Calu3 (cell line): ENCODE data around the gene SCYL2. TPM values are rescaled to one million over a fixed set of nuclear protein-coding genes. Genes with fewer than 3 reads are reported as not detected.
A peak's percentile ranks its signal among the peaks of the same experiment; 100 is the strongest.

ENCODE experiments used
- BruUV-seq: library from RNA; stranded (reverse); fragments of 400-500 nt; replicated peaks from 2 replicates; lab custom pipeline; 2021; lab: Mats Ljungman, UMichigan
- CTCF ChIA-PET: fragments of 300-600 bp; sonication (Branson Sonifier 250); formaldehyde crosslinking; loops from one replicate; lab custom pipeline; 2022; ENCODE audit warnings: antibody characterized with exemption; lab: Charles Lee
- DNase-seq: peaks from one replicate; pipeline ENCODE4 v3.0.0; 2022
- H3K27ac Mint-ChIP-seq: one replicate; pipeline ENCODE4 v1.8.0; 2022; ENCODE audit warnings: mixed read lengths; ENCODE audit not compliant: unreplicated experiment
- H3K27me3 Mint-ChIP-seq: one replicate; pipeline ENCODE4 v1.8.0; 2022; ENCODE audit warnings: mixed read lengths; ENCODE audit not compliant: unreplicated experiment
- H3K36me3 Mint-ChIP-seq: one replicate; pipeline ENCODE4 v1.8.0; 2022; ENCODE audit warnings: mild to moderate bottlenecking, moderate library complexity, mixed read lengths; ENCODE audit not compliant: insufficient read depth, unreplicated experiment
- H3K4me1 Mint-ChIP-seq: one replicate; pipeline ENCODE4 v1.8.0; 2022; ENCODE audit warnings: mild to moderate bottlenecking, low read depth, mixed read lengths; ENCODE audit not compliant: unreplicated experiment
- H3K4me3 Mint-ChIP-seq: one replicate; pipeline ENCODE4 v1.8.0; 2022; ENCODE audit warnings: mild to moderate bottlenecking, low read depth, moderate library complexity, mixed read lengths; ENCODE audit not compliant: unreplicated experiment
- H3K9me3 Mint-ChIP-seq: one replicate; pipeline ENCODE4 v1.8.0; 2022; ENCODE audit warnings: low read depth, mixed read lengths; ENCODE audit not compliant: unreplicated experiment
- CTCF ChIP-seq: fragments of 200-600 bp; IDR thresholded peaks from one replicate; pipeline ENCODE4 v1.8.0; 2022; ENCODE audit warnings: antibody characterized with exemption; ENCODE audit not compliant: unreplicated experiment
- intact Hi-C: fragments of 100-400 bp; cut with micrococcal nuclease; formaldehyde crosslinking; loops from one replicate; pipeline ENCODE4 v1.10.0; 2022; ENCODE audit not compliant: unreplicated experiment
- total RNA-seq: library from RNA; stranded (reverse); gene quantifications from 2 replicates; pipeline ENCODE4 v1.2.3, GENCODE V29; 2022

The SCYL2 gene
- total RNA-seq, 1 experiment from 2014 or later: 59.9 TPM

DNA sequence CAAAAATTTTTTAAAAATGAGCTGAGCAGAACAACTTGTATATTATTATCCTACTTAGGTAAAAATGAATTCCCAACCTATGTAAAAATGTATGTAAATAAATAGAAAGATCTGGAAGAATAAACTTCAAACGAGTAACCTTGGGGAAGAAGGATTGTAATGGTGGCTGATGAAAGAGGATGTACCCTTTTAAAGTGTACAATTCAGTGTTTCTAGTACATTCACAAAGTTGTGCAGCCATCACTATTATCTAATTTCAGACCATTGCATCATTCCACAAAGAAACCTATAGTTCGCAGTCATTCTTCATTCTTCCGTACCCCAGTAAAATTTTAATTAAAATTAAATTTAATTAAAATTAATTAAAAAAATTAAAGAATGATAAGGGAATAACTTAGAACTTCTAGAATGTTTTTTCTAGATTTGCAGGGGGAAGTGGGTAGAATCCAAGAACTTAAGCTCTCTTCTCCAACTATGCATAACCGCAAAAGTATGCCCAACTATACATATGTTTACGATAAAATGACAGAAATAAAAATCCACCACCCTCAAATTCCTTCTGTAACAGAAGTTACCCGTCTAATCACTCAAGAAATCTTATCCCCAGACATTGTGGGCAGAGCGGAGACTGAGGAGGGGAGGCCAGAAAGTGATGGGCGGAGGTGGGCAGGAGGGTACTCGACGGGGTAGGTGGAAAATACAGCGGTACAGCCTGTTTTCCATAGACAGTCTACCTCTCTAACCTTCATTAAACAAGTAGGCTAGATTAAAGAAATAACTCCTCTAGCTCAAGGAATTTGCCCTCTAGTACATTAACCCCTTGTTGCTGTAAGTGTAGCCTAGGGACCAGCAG, 1.0 kb upstream of the SCYL2 start:
- peak overlapping the region; percentile 94 for H3K4me3 Mint-ChIP-seq
- peaks cover 30% of the 10 kb centered on the region for H3K36me3 Mint-ChIP-seq
- peak overlapping the region; percentile 48 for H3K27ac Mint-ChIP-seq
- no peak for DNase-seq
- intact Hi-C loops: no loop called here
- BruUV-seq: TSS peak; percentile 67
- H3K27me3 Mint-ChIP-seq: no peaks in the 10 kb centered on the region
- no peak for TF ChIP-seq CTCF
- CTCF ChIA-PET: interaction anchor here (0.5 to 3.4 kb wide), 4 partner anchors 17 to 76 kb away, joined by 3 to 22 read pairs (median 8); no protein-coding TSS in a partner anchor
- no peaks in the 10 kb centered on the region for H3K9me3 Mint-ChIP-seq
- peaks cover 12% of the 10 kb centered on the region for H3K4me1 Mint-ChIP-seq

DNA sequence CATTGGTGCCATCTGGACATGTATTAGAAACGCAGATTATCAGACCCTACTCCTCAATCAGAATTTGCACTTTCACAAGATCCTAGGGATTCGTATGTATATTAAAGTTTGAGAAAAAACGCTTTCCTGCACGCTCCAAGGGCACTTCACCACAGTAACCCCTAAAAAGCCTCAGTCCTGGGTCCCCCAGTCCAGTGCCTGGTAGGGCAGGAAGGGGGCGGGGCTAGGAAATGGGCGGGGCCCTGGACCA, 467 bp upstream of the SCYL2 start:
- CTCF ChIA-PET: interaction anchor here (0.5 to 3.4 kb wide), 6 partner anchors 9 to 76 kb away, joined by 3 to 22 read pairs (median 7); no protein-coding TSS in a partner anchor
- peak; percentile 97 for DNase-seq

GRCh38 chr12:100267603-100268281, 765 bp downstream of the SCYL2 start:
- Mint-ChIP-seq H3K9me3 (no peaks in the 10 kb centered on the region), H3K4me1 (peaks cover 12% of the 10 kb centered on the region), H3K27me3 (no peaks in the 10 kb centered on the region), H3K36me3 (peaks cover 30% of the 10 kb centered on the region), H3K4me3 (peak overlapping the region; percentile 94), H3K27ac (peak overlapping the region; percentile 48)
- TF ChIP-seq CTCF: no peak
- no peak for DNase-seq
- no TSS peak for BruUV-seq
- CTCF ChIA-PET: interaction anchor here (0.6 to 3.4 kb wide), 9 partner anchors 11 to 1752 kb away, joined by 3 to 22 read pairs (median 5); partner anchors contain the start of genes ACTR6 and TMPO
- intact Hi-C loops: no loop called here

More for the DNA sequence above, 467 bp upstream of the SCYL2 start:
- BruUV-seq: no TSS peak
- intact Hi-C loops: no loop called here
- Mint-ChIP-seq H3K36me3 (peaks cover 30% of the 10 kb centered on the region), H3K9me3 (no peaks in the 10 kb centered on the region), H3K4me3 (peak overlapping the region; percentile 94), H3K27me3 (no peaks in the 10 kb centered on the region), H3K4me1 (peaks cover 12% of the 10 kb centered on the region), H3K27ac (peak overlapping the region; percentile 48)
- TF ChIP-seq CTCF: no peak

DNA sequence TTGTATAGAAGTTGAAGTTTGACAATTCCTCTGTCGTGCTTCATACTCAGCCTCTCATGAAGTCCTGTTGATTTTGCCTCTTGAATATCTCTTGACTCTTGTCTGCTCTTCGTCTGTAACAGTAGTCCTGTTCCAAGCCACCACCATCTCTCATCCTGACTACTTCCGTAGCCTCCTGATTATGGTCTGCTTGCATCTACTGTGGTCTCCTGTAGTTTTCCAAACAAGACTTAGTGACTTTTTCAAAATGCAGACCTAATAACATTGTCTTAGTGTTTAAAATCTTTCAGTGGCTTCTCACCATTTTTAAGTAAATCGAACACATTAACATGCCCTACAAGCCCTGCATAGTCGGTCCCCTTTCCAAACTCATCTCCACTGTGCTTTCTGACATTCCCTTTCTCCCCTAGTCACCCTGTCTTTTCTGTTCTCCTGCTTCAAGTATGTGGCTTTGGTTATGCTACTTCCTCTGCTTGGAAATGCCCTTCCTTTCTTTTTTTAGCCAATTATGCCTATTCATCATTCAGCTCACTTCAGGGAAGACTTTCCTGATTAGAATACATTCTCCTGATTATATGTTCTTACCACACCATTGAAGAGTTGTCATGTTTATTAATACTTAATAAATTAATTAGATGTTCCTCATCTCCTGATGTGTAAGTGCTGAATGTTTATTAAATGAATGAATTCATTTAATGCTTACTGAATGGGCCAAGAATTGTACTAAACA, 2.0 kb downstream of the SCYL2 start:
- Mint-ChIP-seq H3K4me3 (peak overlapping the region; percentile 94), H3K36me3 (peaks cover 30% of the 10 kb centered on the region), H3K4me1 (peaks cover 22% of the 10 kb centered on the region), H3K27me3 (no peaks in the 10 kb centered on the region), H3K27ac (peak overlapping the region; percentile 48), H3K9me3 (no peaks in the 10 kb centered on the region)
- intact Hi-C loops: no loop called here
- no peak for DNase-seq
- BruUV-seq: no TSS peak
- CTCF ChIA-PET: interaction anchor here (3.4 kb wide), 1 partner anchor 34 kb away, joined by 22 read pairs; no protein-coding TSS in a partner anchor
- TF ChIP-seq CTCF: no peak
